CD14-positive monocyte (primary cell): Measurements from ENCODE around the gene NLGN4Y. TPM values are rescaled to one million over a fixed set of nuclear protein-coding genes. Genes with fewer than 3 reads are reported as not detected.

Source experiments
- DNase-seq, 3 donors: peaks; one replicate each; pipeline ENCODE4 v3.0.0-alpha.2; 2011 to 2022
- H2AFZ ChIP-seq: 2 replicates; pipeline ENCODE4 v1.6.0; 2012; ENCODE audit warnings: mild to moderate bottlenecking, low read depth, low read length, inconsistent platforms; ENCODE audit not compliant: insufficient read depth, poor library complexity, severe bottlenecking
- H3K27ac ChIP-seq, 2 donors: 1 replicate in 1 of 2; 2 replicates in 1 of 2; pipeline ENCODE4 v1.5.1; 2012 to 2013; ENCODE audit warnings: low read length in 2 of 2, control low read depth in 1 of 2, inconsistent platforms in 1 of 2, low read depth in 1 of 2, mild to moderate bottlenecking in 1 of 2
- H3K27me3 ChIP-seq, 2 donors: one replicate each; pipeline versions ENCODE4 v1.6.0 to v1.6.1; 2011 to 2013; ENCODE audit warnings: low read length in 2 of 2; ENCODE audit not compliant: control insufficient read depth in 2 of 2, insufficient read depth in 2 of 2
- H3K36me3 ChIP-seq, 2 donors: replicated peaks in 1 of 2; 1 replicate in 1 of 2; 2 replicates in 1 of 2; pipeline versions ENCODE4 v1.5.1 to v1.6.1; 2012 to 2013; ENCODE audit warnings: low read length in 2 of 2, control low read depth in 1 of 2, inconsistent platforms in 1 of 2, mild to moderate bottlenecking in 1 of 2; ENCODE audit not compliant: insufficient read depth in 2 of 2, control insufficient read depth in 1 of 2
- H3K4me1 ChIP-seq, 2 donors: 1 replicate in 1 of 2; 2 replicates in 1 of 2; pipeline versions ENCODE4 v1.5.1 to v1.6.1; 2012 to 2013; ENCODE audit warnings: low read length in 2 of 2, control low read depth in 1 of 2, inconsistent platforms in 1 of 2, mild to moderate bottlenecking in 1 of 2, moderate library complexity in 1 of 2; ENCODE audit not compliant: insufficient read depth in 2 of 2, control insufficient read depth in 1 of 2
- H3K4me2 ChIP-seq: replicated peaks from 2 replicates; pipeline ENCODE3; 2012; ENCODE audit warnings: low read length, moderate library complexity, mild to moderate bottlenecking; ENCODE audit not compliant: poor library complexity, severe bottlenecking; ENCODE audit errors: extremely low read depth
- H3K4me3 ChIP-seq, 3 experiments: fragments of 200-600 bp in 1 of 3; sonication (generic) in 1 of 3; replicated peaks in 1 of 3; 1 replicate in 2 of 3; 2 replicates in 1 of 3; pipeline ENCODE4 v1.5.1; 2011 to 2013; ENCODE audit warnings: low read length in 3 of 3, mild to moderate bottlenecking in 3 of 3, control low read depth in 2 of 3, low read depth in 2 of 3, inconsistent platforms in 1 of 3, moderate library complexity in 1 of 3
- H3K79me2 ChIP-seq: 2 replicates; pipeline ENCODE4 v1.6.0; 2012; ENCODE audit warnings: mild to moderate bottlenecking, control low read depth, inconsistent platforms, low read length, moderate library complexity; ENCODE audit not compliant: insufficient read depth
- H3K9ac ChIP-seq: 2 replicates; pipeline ENCODE4 v1.6.0; 2017; ENCODE audit warnings: low read length, mild to moderate bottlenecking; ENCODE audit not compliant: insufficient read depth, poor library complexity, severe bottlenecking
- H3K9me3 ChIP-seq, 2 donors: replicated peaks in 1 of 2; 1 replicate in 1 of 2; 2 replicates in 1 of 2; pipeline versions ENCODE4 v1.5.1 to v1.6.1; 2012 to 2013; ENCODE audit warnings: low read length in 2 of 2, control low read depth in 1 of 2; ENCODE audit not compliant: control insufficient read depth in 1 of 2, insufficient read depth in 1 of 2
- H4K20me1 ChIP-seq: 2 replicates; pipeline ENCODE4 v1.6.0; 2012; ENCODE audit warnings: mild to moderate bottlenecking, low read length, control low read depth, moderate library complexity; ENCODE audit not compliant: insufficient read depth
- H3K27ac Mint-ChIP-seq, 7 donors: one replicate each; pipeline ENCODE4 v1.8.0; 2020; ENCODE audit warnings: mild to moderate bottlenecking in 7 of 7, mixed read lengths in 7 of 7, moderate library complexity in 6 of 7, inconsistent platforms in 2 of 7
- H3K27me3 Mint-ChIP-seq, 3 donors: one replicate each; pipeline ENCODE4 v1.8.0; 2021 to 2022; ENCODE audit warnings: low read depth in 3 of 3, mild to moderate bottlenecking in 3 of 3, mixed read lengths in 3 of 3, moderate library complexity in 3 of 3, inconsistent platforms in 1 of 3
- H3K36me3 Mint-ChIP-seq, 2 donors: one replicate each; pipeline ENCODE4 v1.8.0; 2020; ENCODE audit warnings: mixed read lengths in 2 of 2, inconsistent platforms in 1 of 2, mild to moderate bottlenecking in 1 of 2
- H3K4me1 Mint-ChIP-seq: one replicate; pipeline ENCODE4 v1.8.0; 2020; ENCODE audit warnings: mild to moderate bottlenecking, mixed read lengths
- H3K4me3 Mint-ChIP-seq, 2 donors: one replicate each; pipeline ENCODE4 v1.8.0; 2020; ENCODE audit warnings: mild to moderate bottlenecking in 2 of 2, mixed read lengths in 2 of 2, moderate library complexity in 1 of 2
- H3K9me3 Mint-ChIP-seq, 7 donors: one replicate each; pipeline ENCODE4 v1.8.0; 2020 to 2022; ENCODE audit warnings: mixed read lengths in 7 of 7, mild to moderate bottlenecking in 6 of 7, moderate library complexity in 6 of 7, inconsistent platforms in 2 of 7
- CTCF ChIP-seq: fragments of 200-600 bp; IDR thresholded peaks from one replicate; pipeline ENCODE4 v1.8.0; 2022; ENCODE audit warnings: antibody characterized with exemption, mild to moderate bottlenecking
- WGBS: methylation state at CpG from one replicate; pipeline ENCODE4 v1.1.5; 2013; ENCODE audit warnings: missing lambda C conversion rate; ENCODE audit not compliant: insufficient coverage; 5-methylcytosine and 5-hydroxymethylcytosine counted together
- intact Hi-C, 2 donors: fragments of 100-400 bp; cut with micrococcal nuclease; formaldehyde crosslinking; loops; one replicate each; pipeline versions ENCODE4 v1.15.0 to v1.15.1; 2023
- polyA plus RNA-seq, 3 donors: library from polyadenylated mRNA; depleted of rRNA in 1 of 3; unstranded in 2 of 3; stranded (reverse) in 1 of 3; fragments of 300-500 nt in 2 of 3; fragments of >200 nt in 1 of 3; fragmentation: Illumina TruSeq in 2 of 3; gene quantifications; 1 replicate in 2 of 3; 2 replicates in 1 of 3; pipeline ENCODE4 v1.2.3, GENCODE V29; 2012 to 2021

NLGN4Y gene
- polyA plus RNA-seq, 3 donors = not detected

GRCh38 chrY:14637551-14637950 is 113.2 kb downstream of the NLGN4Y start:
- Histone ChIP-seq H3K79me2 (no peaks in the 10 kb centered on the region), H3K9ac (no peak overlapping the region), H3K9me3 (no peaks in the 10 kb centered on the region), H3K4me3 (no peak overlapping the region), H2AFZ (no peak overlapping the region), H4K20me1 (no peaks in the 10 kb centered on the region), H3K36me3 (no peaks in the 10 kb centered on the region), H3K27me3 (no peaks in the 10 kb centered on the region), H3K27ac (no peak overlapping the region), H3K4me2 (no peak overlapping the region), H3K4me1 (no peaks in the 10 kb centered on the region)
- no peak overlapping the region for H3K27ac Mint-ChIP-seq
- intact Hi-C loops = no loop called here
- DNase-seq = no peak
- TF ChIP-seq CTCF = no peak
- H3K27me3 Mint-ChIP-seq = no peaks in the 10 kb centered on the region
- H3K4me1 Mint-ChIP-seq = no peaks in the 10 kb centered on the region
- H3K36me3 Mint-ChIP-seq = no peaks in the 10 kb centered on the region
- peaks cover 0 to 4% (median 0%) of the 10 kb centered on the region in 7 donors for H3K9me3 Mint-ChIP-seq
- H3K4me3 Mint-ChIP-seq = no peak overlapping the region

DNA sequence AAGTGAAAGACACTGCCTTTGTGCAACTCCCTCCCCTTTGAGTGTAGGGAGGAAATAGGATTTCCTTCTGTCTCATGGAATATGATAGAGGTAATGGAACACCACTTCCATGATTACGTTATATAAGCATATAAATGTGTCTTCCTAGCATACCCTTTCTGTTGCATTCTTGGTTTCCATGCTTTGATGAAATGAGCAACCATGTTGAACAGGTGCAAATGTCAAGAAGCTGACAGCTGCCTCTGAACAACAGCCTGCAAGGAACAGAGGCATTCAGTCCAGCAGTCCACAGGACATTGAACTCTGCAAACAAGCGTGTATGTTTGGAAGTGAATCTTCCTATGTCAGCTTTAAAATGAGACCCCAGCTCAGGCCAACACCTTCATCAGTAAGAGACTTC is 117.5 kb downstream of the NLGN4Y start:
- no peaks in the 10 kb centered on the region for H3K9me3 ChIP-seq
- no peak overlapping the region for H2AFZ ChIP-seq
- no peaks in the 10 kb centered on the region for H3K36me3 ChIP-seq
- H3K4me1 ChIP-seq = no peaks in the 10 kb centered on the region
- no peak overlapping the region for H3K27ac ChIP-seq
- H3K9ac ChIP-seq = no peak overlapping the region
- no CpG with 5 or more reads among the region's 2 CpGs for WGBS
- intact Hi-C loops = no loop called here
- H3K79me2 ChIP-seq = no peaks in the 10 kb centered on the region
- Mint-ChIP-seq H3K4me3 (no peak overlapping the region), H3K9me3 (peaks cover 0 to 4% (median 0%) of the 10 kb centered on the region in 7 donors), H3K27ac (no peak overlapping the region), H3K4me1 (no peaks in the 10 kb centered on the region), H3K27me3 (no peaks in the 10 kb centered on the region), H3K36me3 (no peaks in the 10 kb centered on the region)
- H3K4me3 ChIP-seq = no peak overlapping the region
- no peak for DNase-seq
- H3K4me2 ChIP-seq = no peak overlapping the region
- no peaks in the 10 kb centered on the region for H3K27me3 ChIP-seq
- no peaks in the 10 kb centered on the region for H4K20me1 ChIP-seq
- TF ChIP-seq CTCF = no peak
